Effector memory CD4-positive, alpha-beta T cell (primary cell): Measurements from ENCODE around the gene POLD3.

Experiments
- DNase-seq, 3 donors: peaks; one replicate each; pipeline ENCODE4 v3.0.0-alpha.2; 2020
- H3K27ac ChIP-seq: 2 replicates; pipeline ENCODE4 v1.7.0; 2013; ENCODE audit warnings: mild to moderate bottlenecking, low read length, moderate library complexity; ENCODE audit not compliant: insufficient read depth, poor library complexity, severe bottlenecking
- H3K27me3 ChIP-seq: replicated peaks from 2 replicates; pipeline ENCODE4 v1.7.0; 2013; ENCODE audit warnings: mild to moderate bottlenecking, low read length; ENCODE audit not compliant: insufficient read depth, control insufficient read depth, poor library complexity, severe bottlenecking
- H3K36me3 ChIP-seq: 2 replicates; pipeline ENCODE4 v1.7.0; 2013; ENCODE audit warnings: mild to moderate bottlenecking, low read length, moderate library complexity; ENCODE audit not compliant: control insufficient read depth, insufficient read depth
- H3K4me1 ChIP-seq: 2 replicates; pipeline ENCODE4 v1.7.0; 2013; ENCODE audit warnings: low read length, mild to moderate bottlenecking; ENCODE audit not compliant: control insufficient read depth, insufficient read depth, poor library complexity, severe bottlenecking
- H3K4me3 ChIP-seq: 2 replicates; pipeline ENCODE4 v1.7.0; 2013; ENCODE audit warnings: low read length, low read depth, mild to moderate bottlenecking; ENCODE audit not compliant: insufficient read depth, poor library complexity, severe bottlenecking
- H3K9me3 ChIP-seq: 2 replicates; pipeline ENCODE4 v1.7.0; 2013; ENCODE audit warnings: mild to moderate bottlenecking, low read length, moderate library complexity; ENCODE audit not compliant: control insufficient read depth

Gene POLD3

DNA sequence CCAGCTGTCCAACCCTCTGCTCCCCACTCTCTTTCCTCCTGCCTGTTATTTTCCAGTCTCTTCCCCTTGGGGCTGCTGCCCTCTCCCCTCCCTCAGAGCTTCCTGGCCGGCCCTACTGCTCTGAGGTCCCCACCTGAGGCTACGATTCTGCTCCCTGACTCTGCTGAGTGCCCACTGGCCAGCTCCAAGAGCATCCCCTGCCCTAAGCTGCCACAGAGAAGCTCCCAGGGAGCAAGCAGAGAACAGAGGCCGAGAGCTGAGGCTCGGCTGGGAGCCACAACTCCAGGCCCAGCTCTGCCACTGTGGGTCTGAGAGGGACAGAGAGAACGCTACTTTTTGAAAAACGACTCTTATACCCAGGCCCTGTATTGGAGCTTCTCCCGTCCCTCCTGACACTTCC is 77.8 kb downstream of the POLD3 start:
- no peak for DNase-seq
- Histone ChIP-seq H3K9me3 (no peaks in the 10 kb centered on the region), H3K27me3 (no peaks in the 10 kb centered on the region), H3K27ac (no peak overlapping the region), H3K4me1 (no peaks in the 10 kb centered on the region), H3K36me3 (no peaks in the 10 kb centered on the region), H3K4me3 (no peak overlapping the region)

DNA sequence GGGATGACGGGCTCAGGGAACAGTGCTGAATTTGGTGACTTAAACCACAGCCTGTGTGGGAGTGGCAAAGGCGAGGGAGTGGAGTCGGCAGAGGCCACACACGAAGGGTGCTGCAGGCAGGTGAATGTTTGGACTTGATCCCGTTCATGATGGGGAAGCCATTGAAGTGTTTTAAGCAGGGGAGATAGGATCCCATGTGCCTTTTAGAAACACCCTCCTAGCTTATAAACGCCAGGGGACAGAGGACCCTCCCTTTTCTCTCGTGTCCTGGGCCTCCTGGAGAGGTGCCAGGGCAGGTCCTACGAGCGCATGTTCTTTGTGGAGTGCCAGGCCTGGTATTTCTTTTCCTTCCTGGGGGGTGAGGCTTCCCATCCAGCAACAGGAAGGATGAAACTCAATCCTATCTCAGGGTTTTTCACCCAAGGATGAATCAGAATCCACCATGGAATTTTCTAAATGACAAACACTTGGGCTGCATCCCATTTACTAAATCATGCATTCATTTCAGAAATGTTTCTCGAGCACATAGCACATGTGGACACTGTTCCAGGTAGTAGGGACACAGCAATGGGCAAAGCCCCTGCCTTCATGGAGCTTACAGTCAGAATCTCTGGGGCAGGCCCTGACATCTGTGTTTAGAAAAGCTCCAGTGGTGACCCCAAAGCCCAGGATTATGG is 79.3 kb downstream of the POLD3 start:
- Histone ChIP-seq H3K27me3 (no peaks in the 10 kb centered on the region), H3K9me3 (no peaks in the 10 kb centered on the region), H3K27ac (no peak overlapping the region)

DNA sequence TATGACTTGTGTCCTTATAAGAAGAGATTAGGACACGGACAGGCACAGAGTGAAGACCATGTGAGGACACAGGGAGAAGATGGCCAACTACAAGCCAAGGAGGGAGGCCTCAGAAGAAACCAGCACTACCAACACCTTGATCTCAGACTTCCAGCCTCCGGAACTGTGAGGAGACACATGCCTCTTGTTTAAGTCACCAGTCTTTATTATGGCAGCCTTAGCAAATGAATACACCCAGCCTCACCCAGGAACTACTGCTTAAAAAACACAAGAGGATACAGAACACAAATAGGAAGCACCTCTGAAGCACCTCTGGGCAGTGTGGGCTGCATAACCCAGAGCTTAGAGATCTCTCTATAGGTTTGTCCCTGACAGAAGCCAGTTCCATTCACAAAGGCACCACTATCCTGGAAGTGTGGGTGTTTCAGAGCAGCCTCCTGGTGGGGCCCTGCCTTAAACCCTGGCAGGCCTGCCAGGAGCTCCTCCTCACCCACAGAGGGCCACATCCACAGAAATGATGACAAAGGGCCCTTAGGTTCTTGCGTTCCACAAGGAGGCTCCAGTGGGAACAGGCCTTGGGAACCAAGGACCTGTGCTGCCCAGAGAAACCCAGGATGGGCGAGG is 80.1 kb downstream of the POLD3 start:
- no peaks in the 10 kb centered on the region for H3K9me3 ChIP-seq
- H3K27me3 ChIP-seq, result no peaks in the 10 kb centered on the region
- no peaks in the 10 kb centered on the region for H3K36me3 ChIP-seq
- no peak overlapping the region for H3K27ac ChIP-seq
- no peak overlapping the region for H3K4me3 ChIP-seq
- H3K4me1 ChIP-seq, result no peaks in the 10 kb centered on the region
- no peak for DNase-seq

More for the DNA sequence above, 79.3 kb downstream of the POLD3 start:
- no peaks in the 10 kb centered on the region for H3K36me3 ChIP-seq
- no peak overlapping the region for H3K4me3 ChIP-seq
- H3K4me1 ChIP-seq, result no peaks in the 10 kb centered on the region
- DNase-seq, result no peak

DNA sequence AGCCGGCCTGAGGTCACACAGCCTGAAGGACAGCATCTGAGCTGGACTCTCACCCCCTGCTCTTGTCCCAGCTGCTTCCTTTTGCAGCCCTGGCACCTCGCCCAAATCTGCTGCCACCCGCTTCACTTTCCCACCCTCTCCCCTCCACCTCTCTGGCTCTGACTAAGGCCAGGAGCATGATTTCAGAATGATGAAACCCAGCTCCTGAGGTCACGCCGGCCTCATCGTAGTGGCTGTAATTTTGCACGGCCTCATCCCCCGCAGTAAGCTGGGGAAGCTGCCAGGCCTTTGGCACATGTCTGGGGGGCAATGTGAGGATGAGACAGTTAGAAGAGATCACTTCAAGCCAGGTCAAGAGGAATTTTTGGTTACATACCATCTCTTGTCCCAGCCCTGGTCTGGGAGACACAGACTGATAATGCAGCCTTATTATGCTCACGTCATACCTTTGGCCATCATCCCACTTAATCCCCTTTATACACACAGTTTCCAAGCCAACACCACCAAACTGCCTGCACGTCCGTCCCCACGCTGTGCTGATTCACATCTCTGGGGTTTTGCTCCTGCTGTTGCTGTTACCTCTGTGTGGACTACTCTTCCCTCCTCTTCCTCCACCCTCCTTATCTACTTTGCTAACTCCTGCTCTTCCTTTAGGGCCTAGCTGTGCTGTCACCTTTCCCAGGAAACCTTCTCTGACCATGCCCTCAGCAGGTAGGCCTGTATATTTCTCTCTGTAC is 80.7 kb downstream of the POLD3 start:
- H3K27ac ChIP-seq, result no peak overlapping the region
- no peaks in the 10 kb centered on the region for H3K4me1 ChIP-seq
- DNase-seq, result no peak
- no peaks in the 10 kb centered on the region for H3K27me3 ChIP-seq
- no peaks in the 10 kb centered on the region for H3K9me3 ChIP-seq
- H3K4me3 ChIP-seq, result no peak overlapping the region
- H3K36me3 ChIP-seq, result no peaks in the 10 kb centered on the region

DNA sequence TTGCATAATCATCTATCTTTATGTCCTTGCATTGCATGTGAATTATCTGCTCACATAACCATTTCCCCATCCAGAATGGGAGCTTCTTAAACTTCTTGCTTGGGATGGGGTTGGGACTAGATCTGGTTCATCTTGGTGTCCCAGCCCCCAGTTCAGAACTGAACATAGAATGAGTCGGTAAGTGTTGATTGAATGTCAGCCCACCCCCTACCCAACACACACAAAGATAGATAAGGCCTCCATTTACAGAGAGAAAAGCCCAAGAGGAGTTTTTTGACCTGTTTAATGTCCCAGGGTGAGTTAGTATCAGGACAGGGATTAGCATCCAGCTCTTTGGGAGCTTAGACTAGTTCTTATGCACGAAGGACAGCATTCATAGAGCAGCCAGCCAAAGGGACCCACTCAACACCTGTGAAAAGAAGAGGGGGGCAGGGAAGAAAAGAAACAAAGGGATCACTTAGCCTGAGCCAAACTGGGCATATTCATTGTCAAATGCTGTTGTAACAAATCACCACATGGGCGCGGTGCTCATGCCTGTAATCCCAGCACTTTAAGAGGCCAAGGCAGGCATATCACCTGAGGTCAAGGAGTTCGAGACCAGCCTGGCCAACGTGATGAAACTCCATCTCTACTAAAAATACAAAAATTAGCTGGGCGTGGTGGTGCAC is 81.4 kb downstream of the POLD3 start:
- Histone ChIP-seq H3K9me3 (no peaks in the 10 kb centered on the region), H3K27me3 (no peaks in the 10 kb centered on the region), H3K4me3 (no peak overlapping the region), H3K36me3 (no peaks in the 10 kb centered on the region), H3K4me1 (no peaks in the 10 kb centered on the region), H3K27ac (no peak overlapping the region)
- no peak for DNase-seq

DNA sequence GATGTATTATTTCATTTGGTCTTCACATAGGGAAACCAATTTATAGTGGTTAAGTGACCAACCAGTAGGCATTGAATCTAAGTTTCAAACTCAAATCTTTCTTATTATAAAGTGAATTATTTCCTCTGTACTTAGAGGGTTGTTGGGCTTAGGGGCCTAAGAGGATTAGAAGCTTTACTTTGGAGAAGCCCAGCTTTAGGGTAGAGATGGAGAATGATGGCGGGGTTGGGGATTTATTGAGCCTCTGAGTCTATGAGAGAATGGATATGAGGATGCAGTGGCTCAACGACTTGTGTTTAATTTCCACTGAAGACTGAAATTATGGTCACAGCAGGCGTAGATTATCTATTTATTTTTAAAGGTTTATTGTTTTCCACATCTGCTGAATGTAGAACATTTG is 83.4 kb downstream of the POLD3 start:
- no peak overlapping the region for H3K4me3 ChIP-seq
- H3K36me3 ChIP-seq, result no peaks in the 10 kb centered on the region
- H3K27ac ChIP-seq, result no peak overlapping the region
- H3K27me3 ChIP-seq, result no peaks in the 10 kb centered on the region
- no peaks in the 10 kb centered on the region for H3K9me3 ChIP-seq
- no peak for DNase-seq
- no peaks in the 10 kb centered on the region for H3K4me1 ChIP-seq

DNA sequence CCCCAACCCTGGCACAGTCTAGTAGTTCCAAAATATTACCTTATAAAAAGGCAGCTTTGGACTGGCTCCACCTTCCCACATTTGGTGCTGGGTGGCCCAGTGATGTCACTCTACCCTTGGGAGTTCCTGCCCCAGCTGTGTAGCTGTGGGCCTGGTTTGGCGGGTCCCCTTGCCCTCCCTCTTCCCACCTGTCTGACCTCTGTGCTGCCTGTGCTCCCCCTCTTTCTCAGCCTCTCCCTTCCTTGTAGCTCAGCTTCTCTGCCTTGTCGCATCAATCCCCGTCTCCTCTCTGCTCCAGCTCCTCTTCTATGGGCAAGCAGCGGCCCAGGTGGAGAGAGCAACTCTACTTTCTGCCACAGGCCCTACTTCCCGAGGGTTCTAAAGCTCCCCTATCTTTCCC is 84.2 kb downstream of the POLD3 start:
- DNase-seq, result no peak
- Histone ChIP-seq H3K27ac (no peak overlapping the region), H3K36me3 (no peaks in the 10 kb centered on the region), H3K4me3 (no peak overlapping the region), H3K27me3 (no peaks in the 10 kb centered on the region), H3K9me3 (no peaks in the 10 kb centered on the region), H3K4me1 (no peaks in the 10 kb centered on the region)

DNA sequence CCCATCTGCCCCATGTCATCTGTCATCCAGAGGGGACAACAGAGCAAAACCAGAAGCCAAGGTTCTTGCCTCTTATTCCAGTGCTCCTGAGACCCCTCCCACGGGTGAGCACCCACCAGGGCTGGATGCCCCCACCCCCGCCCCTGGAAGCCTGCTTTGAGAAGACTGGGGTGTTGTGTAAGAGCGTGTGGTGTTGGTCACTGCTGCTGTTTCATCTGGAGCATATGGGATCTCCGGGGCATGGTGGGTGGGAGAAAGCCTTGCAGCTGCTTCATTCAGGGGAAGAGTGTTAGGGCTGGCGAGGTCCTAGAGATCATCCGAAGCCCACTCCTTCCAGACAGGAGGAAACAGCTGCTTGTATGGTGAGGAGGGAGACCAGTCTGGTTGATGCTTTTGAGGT is 84.7 kb downstream of the POLD3 start:
- Histone ChIP-seq H3K9me3 (no peaks in the 10 kb centered on the region), H3K27me3 (no peaks in the 10 kb centered on the region), H3K4me3 (no peak overlapping the region), H3K4me1 (no peaks in the 10 kb centered on the region), H3K36me3 (no peaks in the 10 kb centered on the region), H3K27ac (no peak overlapping the region)
- no peak for DNase-seq

DNA sequence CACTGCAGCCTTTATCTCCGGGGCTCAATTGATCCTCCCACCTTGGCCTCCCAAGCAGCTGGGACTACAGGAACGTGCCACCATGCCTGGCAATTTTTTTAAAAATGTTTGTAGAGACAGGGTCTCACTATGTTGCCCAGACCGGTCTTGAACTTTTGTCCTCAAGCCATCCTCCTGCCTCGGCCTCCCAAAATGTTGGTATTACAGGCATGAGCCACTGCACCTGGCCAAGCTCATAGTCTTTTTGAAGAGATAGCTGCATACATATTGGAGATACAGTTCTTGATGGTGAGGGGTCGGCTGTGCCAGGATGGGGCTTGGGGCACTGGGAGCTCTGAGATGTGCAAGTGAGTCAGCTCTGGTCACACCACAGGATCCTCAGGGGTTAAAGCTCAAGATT is 85.7 kb downstream of the POLD3 start:
- Histone ChIP-seq H3K36me3 (no peaks in the 10 kb centered on the region), H3K27ac (no peak overlapping the region), H3K4me3 (no peak overlapping the region), H3K27me3 (peaks cover 5% of the 10 kb centered on the region), H3K9me3 (no peaks in the 10 kb centered on the region), H3K4me1 (no peaks in the 10 kb centered on the region)
- no peak for DNase-seq
